Measurements from ENCODE around the gene SNX21.
A peak's percentile ranks its signal among the peaks of the same experiment; 100 is the strongest.

Gene SNX21

DNA sequence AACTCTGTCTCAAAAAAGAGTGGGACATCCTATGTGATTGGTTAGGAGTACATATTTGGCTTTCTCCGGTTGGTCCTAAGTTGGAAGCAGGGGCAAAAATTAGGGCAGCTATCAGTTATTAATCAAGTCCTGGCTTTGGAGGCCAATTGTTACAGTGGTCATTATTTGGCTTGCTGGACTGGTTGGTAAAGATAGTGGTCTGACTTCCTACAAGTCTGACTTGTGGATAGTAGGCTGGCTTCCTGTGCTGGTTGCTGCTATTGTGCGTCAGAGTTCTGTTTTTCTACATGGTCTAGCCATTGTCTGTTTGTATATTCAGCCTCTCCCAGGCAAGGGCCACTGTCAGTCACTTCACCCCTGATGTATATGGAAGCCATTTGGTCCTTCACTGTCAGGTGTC is 16.6 kb downstream of the SNX21 start:
- no peak overlapping the region for H3K27ac ChIP-seq
- no peaks in the 10 kb centered on the region for H3K27me3 ChIP-seq (ENCODE audit: insufficient read depth, low read depth, severe bottlenecking)
- TF ChIP-seq CTCF (IDR thresholded peaks at IDR 0.05; ENCODE audit: low read depth, low read length) = no peak
- H3K9me3 ChIP-seq (ENCODE audit: severe bottlenecking) = no peaks in the 10 kb centered on the region
- DNase-seq = no peak
- H3K4me3 ChIP-seq (ENCODE audit: low read depth, low read length) = no peak overlapping the region
- H3K36me3 ChIP-seq = peaks cover 8% of the 10 kb centered on the region

- DNase-seq = no peak
- Histone ChIP-seq H3K4me3 (ENCODE audit: low read depth, low read length) (no peak overlapping the region), H3K27me3 (ENCODE audit: insufficient read depth, low read depth, severe bottlenecking) (no peaks in the 10 kb centered on the region), H3K36me3 (peaks cover 8% of the 10 kb centered on the region), H3K27ac (no peak overlapping the region), H3K9me3 (ENCODE audit: severe bottlenecking) (no peaks in the 10 kb centered on the region)
- no peak for TF ChIP-seq CTCF (IDR thresholded peaks at IDR 0.05; ENCODE audit: low read depth, low read length)
These were observed 17.3 kb downstream of the SNX21 start for GRCh38 chr20:45850926-45851325.

DNA sequence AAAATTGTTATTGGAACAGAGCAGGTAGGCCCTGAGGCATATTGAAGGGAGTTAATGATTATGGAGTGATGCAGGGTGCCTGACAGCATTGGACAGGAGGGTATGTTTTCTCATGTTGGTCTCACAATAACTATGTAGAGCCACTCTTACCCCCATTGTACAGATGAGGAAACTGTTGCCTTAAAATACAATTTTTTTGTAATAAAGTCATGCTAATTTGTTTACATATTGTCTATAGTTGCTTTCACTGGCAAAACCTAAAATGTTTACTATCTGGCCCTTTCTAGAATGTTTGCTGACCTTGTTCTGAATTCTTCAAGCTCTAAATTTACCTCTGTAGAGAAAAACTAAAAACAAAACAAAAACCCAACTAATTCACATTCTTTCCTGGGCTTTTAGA is 17.9 kb downstream of the SNX21 start:
- Histone ChIP-seq H3K27me3 (ENCODE audit: insufficient read depth, low read depth, severe bottlenecking) (no peaks in the 10 kb centered on the region), H3K27ac (no peak overlapping the region), H3K4me3 (ENCODE audit: low read depth, low read length) (no peak overlapping the region), H3K36me3 (peaks cover 4% of the 10 kb centered on the region), H3K9me3 (ENCODE audit: severe bottlenecking) (no peaks in the 10 kb centered on the region)
- no peak for DNase-seq
- TF ChIP-seq CTCF (IDR thresholded peaks at IDR 0.05; ENCODE audit: low read depth, low read length) = no peak

DNA sequence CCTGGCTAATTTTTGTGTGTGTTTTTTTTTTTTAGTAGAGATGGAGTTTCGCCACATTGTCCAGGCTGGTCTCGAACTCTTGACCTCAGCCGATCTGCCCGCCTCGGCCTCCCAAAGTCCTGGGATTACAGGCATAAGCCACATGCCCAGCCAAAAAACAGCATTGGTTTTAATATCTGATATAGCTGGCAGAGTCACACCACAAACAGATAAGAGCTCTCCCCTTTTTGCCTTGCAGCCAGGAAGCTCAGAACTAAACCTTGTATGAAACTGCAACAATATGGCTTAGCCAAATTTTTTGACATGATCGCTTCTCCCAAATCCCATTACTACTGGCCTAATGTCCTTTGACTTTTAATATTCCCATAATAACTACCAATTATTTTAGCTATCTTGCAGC is 18.7 kb downstream of the SNX21 start:
- H3K27me3 ChIP-seq (ENCODE audit: insufficient read depth, low read depth, severe bottlenecking) = no peaks in the 10 kb centered on the region
- no peaks in the 10 kb centered on the region for H3K9me3 ChIP-seq (ENCODE audit: severe bottlenecking)
- DNase-seq = no peak
- no peak for TF ChIP-seq CTCF (IDR thresholded peaks at IDR 0.05; ENCODE audit: low read depth, low read length)
- no peak overlapping the region for H3K4me3 ChIP-seq (ENCODE audit: low read depth, low read length)
- no peak overlapping the region for H3K27ac ChIP-seq
- H3K36me3 ChIP-seq = no peaks in the 10 kb centered on the region; the same call in 1 of the 2 replicates

DNA sequence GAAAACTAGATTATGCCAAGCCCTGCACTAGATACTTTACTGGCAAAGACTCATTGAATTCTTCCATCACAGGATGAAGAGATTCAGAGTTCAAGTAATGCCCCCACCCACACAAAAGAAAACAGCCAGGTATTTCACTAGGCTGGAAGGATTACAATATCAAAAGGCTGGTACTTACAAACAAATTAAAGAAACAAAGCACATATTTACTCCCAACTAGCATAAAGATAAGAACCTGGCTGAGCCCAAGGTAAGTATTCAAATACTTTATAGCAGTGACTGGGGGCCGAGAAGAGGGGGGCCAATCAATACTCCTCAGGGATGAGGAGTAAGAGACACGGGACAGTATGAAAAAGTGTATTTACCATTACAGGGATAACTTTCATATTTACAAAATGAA is 19.9 kb downstream of the SNX21 start:
- no peak for DNase-seq
- TF ChIP-seq CTCF (IDR thresholded peaks at IDR 0.05; ENCODE audit: low read depth, low read length) = no peak
- Histone ChIP-seq H3K27ac (no peak overlapping the region), H3K27me3 (ENCODE audit: insufficient read depth, low read depth, severe bottlenecking) (no peaks in the 10 kb centered on the region), H3K4me3 (ENCODE audit: low read depth, low read length) (no peak overlapping the region), H3K36me3 (no peaks in the 10 kb centered on the region; the same call in 1 of the 2 replicates), H3K9me3 (ENCODE audit: severe bottlenecking) (no peaks in the 10 kb centered on the region)

GRCh38 chr20:45857114-45857881 is 23.7 kb downstream of the SNX21 start, which contains the start of the genes ACOT8 and ZSWIM3:
Gene ACOT8 (minus strand): TSS chr20:45857392. CDS start chr20:45857315, 77 bp downstream.
Gene ZSWIM3 (plus strand): TSS chr20:45857614. CDS start chr20:45857826, 212 bp downstream.
- H3K27ac ChIP-seq = peak within 1 kb of the TSS; percentile 70
- no peak for TF ChIP-seq CTCF (IDR thresholded peaks at IDR 0.05; ENCODE audit: low read depth, low read length)
- DNase-seq = peak; percentile 98

More at GRCh38 chr20:45857114-45857881, 23.7 kb downstream of the SNX21 start, which contains the start of the genes ACOT8 and ZSWIM3:
- Histone ChIP-seq H3K4me3 (ENCODE audit: low read depth, low read length) (peak within 1 kb of the TSS; percentile 76), H3K27me3 (ENCODE audit: insufficient read depth, low read depth, severe bottlenecking) (no peaks in the 10 kb centered on the region), H3K9me3 (ENCODE audit: severe bottlenecking) (no peaks in the 10 kb centered on the region), H3K36me3 (no peaks in the 10 kb centered on the region)
